GF-D8 (cell line): ENCODE data around the gene BBS9.
"Not testable (repeated sequence)": the region's sequence is repeated elsewhere in the genome, so short reads cannot be mapped to it uniquely, and the experiment has no call there.

Experiments used
- DNase-seq: peaks from one replicate; lab custom pipeline; 2025; lab: John Stamatoyannopoulos, UW

Gene BBS9

GRCh38 chr7:33128990-33129805 lies at the start of gene BBS9:
TSS of gene BBS9 (plus strand) at chr7:33129564. CDS start at chr7:33146253, 16,689 bp downstream.
- peak; percentile 91 for DNase-seq

GRCh38 chr7:33079763-33080690 lies 49.3 kb upstream of the BBS9 start:
- no peak for DNase-seq

- no peak for DNase-seq
Measured at GRCh38 chr7:33087356-33087755, 42.0 kb upstream of the BBS9 start.

- no peak for DNase-seq
Measured at GRCh38 chr7:33087858-33088257, 41.5 kb upstream of the BBS9 start.

GRCh38 chr7:33089142-33089541 lies 40.2 kb upstream of the BBS9 start:
- no peak for DNase-seq

- no peak for DNase-seq
Measured at GRCh38 chr7:33091111-33091531, 38.2 kb upstream of the BBS9 start.

GRCh38 chr7:33091641-33092191 lies 37.6 kb upstream of the BBS9 start:
- DNase-seq: no peak

GRCh38 chr7:33093266-33093665 lies 36.1 kb upstream of the BBS9 start:
- no peak for DNase-seq

- not testable (repeated sequence) for DNase-seq
Measured at GRCh38 chr7:33094745-33095275, 34.6 kb upstream of the BBS9 start.

- no peak for DNase-seq
Measured at GRCh38 chr7:33099154-33099940, 30.0 kb upstream of the BBS9 start.

- DNase-seq: no peak
Measured at GRCh38 chr7:33100770-33101169, 28.6 kb upstream of the BBS9 start.

GRCh38 chr7:33101906-33102305 lies 27.5 kb upstream of the BBS9 start:
- DNase-seq: no peak

- peak; percentile 46 for DNase-seq
Measured at GRCh38 chr7:33107136-33108066, 22.0 kb upstream of the BBS9 start.

GRCh38 chr7:33108554-33109004 lies 20.8 kb upstream of the BBS9 start:
- no peak for DNase-seq

GRCh38 chr7:33109005-33109757 lies 20.2 kb upstream of the BBS9 start, which contains the start of gene RP9:
TSS of gene RP9 (minus strand) at chr7:33109404. CDS start at chr7:33109372, 32 bp downstream.
- peak; percentile 43 for DNase-seq

GRCh38 chr7:33109758-33110238 lies 19.6 kb upstream of the BBS9 start:
- no peak for DNase-seq

GRCh38 chr7:33111614-33112013 lies 17.8 kb upstream of the BBS9 start:
- DNase-seq: no peak

GRCh38 chr7:33114976-33115375 lies 14.4 kb upstream of the BBS9 start:
- DNase-seq: no peak

- DNase-seq: no peak
Measured at GRCh38 chr7:33118383-33118782, 11.0 kb upstream of the BBS9 start.
